22Rv1 (cell line): ENCODE results near the gene SH3PXD2A.

Source experiments
- H3K27ac ChIP-seq: fragments of 450-650 bp; 2 replicates; pipeline ENCODE4 v1.5.1; 2017
- CTCF ChIP-seq: fragments of 450-650 bp; IDR thresholded peaks from 2 replicates; pipeline ENCODE4 v1.5.1; 2017; ENCODE audit warnings: mild to moderate bottlenecking
- ZFX ChIP-seq: fragments of 450-650 bp; IDR thresholded peaks from 2 replicates; pipeline ENCODE4 v1.6.1; 2017; ENCODE audit warnings: antibody characterized with exemption, borderline replicate concordance

The SH3PXD2A gene

GRCh38 chr10:103884681-103885139 is 29.3 kb upstream of the SH3PXD2A start:
- no peak overlapping the region for H3K27ac ChIP-seq
- TF ChIP-seq ZFX (no peak), CTCF (peak; percentile 79)

- TF ChIP-seq CTCF (no peak), ZFX (no peak)
- H3K27ac ChIP-seq = no peak overlapping the region
These were observed 27.1 kb upstream of the SH3PXD2A start for GRCh38 chr10:103882285-103883007.

DNA sequence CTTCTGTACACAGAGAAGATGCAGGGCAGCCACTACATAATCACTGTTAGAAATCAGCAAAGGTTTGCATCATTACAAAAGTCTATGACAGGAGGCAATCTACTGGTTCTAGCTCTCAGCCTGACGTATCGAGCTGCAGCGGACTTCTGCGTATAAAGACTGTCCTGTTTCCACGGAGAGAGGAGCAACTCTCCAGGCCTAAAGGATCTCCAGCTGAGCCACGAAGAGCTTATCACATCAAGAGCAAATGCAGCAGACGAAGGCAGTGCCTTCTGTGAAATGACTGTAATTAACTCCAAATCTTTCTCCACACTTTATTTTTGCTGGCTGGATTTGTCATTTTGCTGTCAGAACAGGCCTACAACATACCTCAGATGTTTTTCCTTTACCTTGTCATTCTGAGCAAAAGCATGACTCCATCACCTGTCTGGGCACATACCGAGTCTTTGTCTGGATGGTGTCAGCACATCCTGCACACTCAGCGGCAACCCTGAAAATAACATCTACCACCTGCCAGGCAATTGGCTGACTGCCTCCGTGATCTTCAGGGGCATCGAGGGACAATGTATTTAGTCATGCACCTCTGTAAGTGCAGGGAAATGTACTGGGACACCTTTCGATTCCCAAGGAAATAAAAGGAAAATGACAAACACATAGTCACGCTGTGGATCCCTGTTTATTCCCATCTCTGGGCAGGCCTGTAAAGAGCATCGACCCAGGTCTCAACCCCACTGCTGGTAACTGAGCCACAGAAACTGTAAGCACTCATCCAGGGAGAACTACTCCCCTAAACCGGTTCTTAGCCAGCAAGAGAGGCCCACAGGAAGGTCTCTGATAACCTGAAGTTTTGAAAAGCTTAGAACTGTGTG is 26.3 kb upstream of the SH3PXD2A start:
- TF ChIP-seq CTCF = no peak
- no peak for TF ChIP-seq ZFX
- H3K27ac ChIP-seq = no peak overlapping the region

- H3K27ac ChIP-seq = no peak overlapping the region
- TF ChIP-seq ZFX (no peak), CTCF (no peak)
These were observed 24.5 kb upstream of the SH3PXD2A start for GRCh38 chr10:103879831-103880230.

DNA sequence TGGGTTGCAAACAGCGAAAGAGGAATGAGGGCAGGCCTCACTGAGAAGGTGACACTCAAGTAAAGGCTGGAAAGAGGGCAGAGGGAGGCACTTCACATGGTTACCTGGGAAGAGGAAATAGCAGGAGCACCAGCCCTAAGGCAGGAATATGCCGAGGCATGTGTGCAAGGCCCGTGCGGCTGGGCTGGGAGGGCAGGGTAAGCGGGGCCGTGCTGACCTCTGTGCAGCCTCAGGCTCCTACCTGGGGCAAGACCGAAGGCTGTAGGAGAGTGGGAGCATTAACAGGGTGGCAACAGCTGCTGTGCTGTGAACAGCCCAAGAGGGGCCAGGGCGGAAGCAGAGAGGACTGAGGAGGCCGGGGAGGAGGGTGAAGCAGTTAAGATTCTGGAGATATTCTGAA is 24.0 kb upstream of the SH3PXD2A start:
- TF ChIP-seq CTCF = no peak
- no peak overlapping the region for H3K27ac ChIP-seq

DNA sequence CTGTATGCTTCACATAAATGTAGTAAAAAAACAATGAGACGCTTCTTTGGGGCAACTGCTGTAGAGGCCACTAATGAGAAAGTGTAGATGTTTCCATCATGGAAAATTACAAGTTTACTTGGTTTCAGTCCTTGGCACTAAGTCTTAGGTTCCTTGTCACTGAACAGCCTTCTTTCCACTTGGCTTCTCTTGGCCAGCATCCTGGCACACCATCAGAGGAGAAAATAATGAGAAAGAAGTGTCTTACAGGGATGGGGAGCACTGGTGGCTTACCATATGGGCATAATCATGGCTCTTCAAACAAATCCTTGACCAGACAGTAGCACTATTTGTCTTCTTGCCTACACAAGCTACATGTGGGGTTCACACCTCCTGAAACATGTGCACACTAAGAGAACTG is 22.5 kb upstream of the SH3PXD2A start:
- no peak overlapping the region for H3K27ac ChIP-seq
- TF ChIP-seq CTCF (no peak), ZFX (no peak)

GRCh38 chr10:103876155-103876554 is 20.8 kb upstream of the SH3PXD2A start:
- H3K27ac ChIP-seq = no peak overlapping the region

More at GRCh38 chr10:103876155-103876554, 20.8 kb upstream of the SH3PXD2A start:
- TF ChIP-seq CTCF = no peak
- TF ChIP-seq ZFX = no peak
